B cell (primary cell): ENCODE data around the gene TCEANC2. TPM values are rescaled to one million over a fixed set of nuclear protein-coding genes. Genes with fewer than 3 reads are reported as not detected.

Experiments
- ATAC-seq: fragments of 200-7000 bp; cut with Tn5 transposase; one replicate; pipeline ENCODE4 v1.10.0; 2021; ENCODE audit warnings: low read depth, mild to moderate bottlenecking, moderate number of reproducible peaks, moderate library complexity
- CTCF ChIA-PET: fragments of 350-600 bp; sonication (Branson Sonifier 250); formaldehyde crosslinking; loops from one replicate; lab custom pipeline; 2021; ENCODE audit warnings: antibody characterized with exemption, inconsistent platforms; lab: Charles Lee
- POLR2A ChIA-PET: fragments of 350-600 bp; sonication (Branson Sonifier 250); formaldehyde crosslinking; loops from one replicate; lab custom pipeline; 2021; ENCODE audit warnings: antibody characterized with exemption; lab: Charles Lee
- DNase-seq: peaks from one replicate; pipeline ENCODE4 v3.0.0; 2013
- H2AFZ ChIP-seq: 2 replicates; pipeline ENCODE4 v1.6.1; 2012; ENCODE audit warnings: mild to moderate bottlenecking, low read depth, low read length; ENCODE audit not compliant: insufficient read depth, poor library complexity, severe bottlenecking
- H3K27ac ChIP-seq, 2 donors: 1 replicate in 1 of 2; 2 replicates in 1 of 2; pipeline ENCODE4 v1.5.1; 2012 to 2013; ENCODE audit warnings: low read length in 2 of 2, mild to moderate bottlenecking in 2 of 2, moderate library complexity in 1 of 2
- H3K27me3 ChIP-seq, 4 experiments: fragments of 200-600 bp in 1 of 4; sonication (generic) in 1 of 4; replicated peaks in 1 of 4; 1 replicate in 2 of 4; 2 replicates in 2 of 4; pipeline versions ENCODE4 v1.6.1 to v1.7.0; 2013 to 2016; ENCODE audit warnings: low read length in 3 of 4, mild to moderate bottlenecking in 2 of 4, mixed read lengths in 1 of 4, moderate library complexity in 1 of 4; ENCODE audit not compliant: insufficient read depth in 4 of 4, control insufficient read depth in 3 of 4; ENCODE audit errors: control extremely low read depth in 1 of 4
- H3K36me3 ChIP-seq, 2 experiments: replicated peaks in 1 of 2; 1 replicate in 1 of 2; 2 replicates in 1 of 2; pipeline versions ENCODE4 v1.6.1 to v1.7.1; 2013; ENCODE audit warnings: low read length in 1 of 2; ENCODE audit not compliant: insufficient read depth in 2 of 2, control insufficient read depth in 1 of 2; ENCODE audit errors: control extremely low read depth in 1 of 2, extremely low read depth in 1 of 2
- H3K4me1 ChIP-seq, 2 donors: fragments of 200-600 bp in 1 of 2; sonication (generic) in 1 of 2; 1 replicate in 1 of 2; 2 replicates in 1 of 2; pipeline versions ENCODE4 v1.5.1 to v1.6.1; 2013 to 2017; ENCODE audit warnings: low read length in 2 of 2; ENCODE audit not compliant: control insufficient read depth in 2 of 2, insufficient read depth in 2 of 2
- H3K4me2 ChIP-seq: replicated peaks from 2 replicates; pipeline ENCODE3; 2012; ENCODE audit warnings: mild to moderate bottlenecking, low read depth, low read length; ENCODE audit not compliant: poor library complexity, severe bottlenecking
- H3K4me3 ChIP-seq, 5 experiments: fragments of 200-600 bp in 1 of 5; sonication (generic) in 1 of 5; 1 replicate in 3 of 5; 2 replicates in 2 of 5; pipeline versions ENCODE4 v1.5.1 to v1.7.0; 2011 to 2016; ENCODE audit warnings: low read length in 4 of 5, mild to moderate bottlenecking in 4 of 5, low read depth in 2 of 5, control low read depth in 1 of 5, moderate library complexity in 1 of 5; ENCODE audit not compliant: insufficient read depth in 1 of 5; ENCODE audit errors: control extremely low read depth in 1 of 5, extremely low read depth in 1 of 5
- H3K79me2 ChIP-seq: fragments of 200-600 bp; sonication (generic); one replicate; pipeline ENCODE4 v1.6.0; 2016; ENCODE audit warnings: low read length; ENCODE audit not compliant: control insufficient read depth, insufficient read depth
- H3K9ac ChIP-seq: fragments of 200-600 bp; sonication (generic); 2 replicates; pipeline ENCODE4 v1.6.1; 2017; ENCODE audit warnings: mild to moderate bottlenecking, low read length, moderate library complexity
- H3K9me3 ChIP-seq, 3 donors: one replicate each; pipeline versions ENCODE4 v1.6.1 to v1.7.1; 2013; ENCODE audit warnings: low read length in 2 of 3; ENCODE audit not compliant: control insufficient read depth in 2 of 3, insufficient read depth in 1 of 3; ENCODE audit errors: control extremely low read depth in 1 of 3
- H4K20me1 ChIP-seq: 2 replicates; pipeline ENCODE4 v1.6.0; 2012; ENCODE audit warnings: mild to moderate bottlenecking, low read length; ENCODE audit not compliant: insufficient read depth, control insufficient read depth, poor library complexity, severe bottlenecking
- H3K27ac Mint-ChIP-seq: one replicate; pipeline ENCODE4 v1.8.0; 2021; ENCODE audit warnings: mixed read lengths
- H3K27me3 Mint-ChIP-seq: one replicate; pipeline ENCODE4 v1.8.0; 2021; ENCODE audit warnings: mixed read lengths
- H3K4me1 Mint-ChIP-seq: one replicate; pipeline ENCODE4 v1.8.0; 2021; ENCODE audit warnings: mixed read lengths
- H3K4me3 Mint-ChIP-seq: one replicate; pipeline ENCODE4 v1.8.0; 2021; ENCODE audit warnings: mixed read lengths
- H3K9me3 Mint-ChIP-seq: one replicate; pipeline ENCODE4 v1.8.0; 2022; ENCODE audit warnings: mixed read lengths; ENCODE audit not compliant: insufficient read depth
- CTCF ChIP-seq: fragments of 200-600 bp; IDR thresholded peaks from one replicate; pipeline ENCODE4 v1.8.0; 2022; ENCODE audit warnings: antibody characterized with exemption, mild to moderate bottlenecking
- EZH2 ChIP-seq: IDR thresholded peaks from 2 replicates; pipeline ENCODE4 v1.6.1; 2012; ENCODE audit warnings: borderline replicate concordance, low read depth, mild to moderate bottlenecking, moderate library complexity, low read length; ENCODE audit not compliant: insufficient read depth, poor library complexity, severe bottlenecking
- WGBS: methylation state at CpG from one replicate; pipeline ENCODE4 v1.1.5; 2013; ENCODE audit warnings: missing lambda C conversion rate; ENCODE audit not compliant: insufficient coverage; 5-methylcytosine and 5-hydroxymethylcytosine counted together
- intact Hi-C: fragments of 100-400 bp; cut with micrococcal nuclease; formaldehyde crosslinking; loops from one replicate; pipeline ENCODE4 v1.10.0; 2022
- polyA plus RNA-seq: library from polyadenylated mRNA; depleted of rRNA; stranded (reverse); fragments of >200 nt; gene quantifications from 2 replicates; pipeline ENCODE4 v1.2.3, GENCODE V29; 2012
- total RNA-seq, 2 donors: library from RNA; stranded (reverse); fragments of 120-200 nt in 1 of 2; gene quantifications; 1 replicate in 1 of 2; 2 replicates in 1 of 2; pipeline versions ENCODE4 v1.2.3 to v1.2.4, GENCODE V29; 2013 to 2022

TCEANC2 gene
- total and polyA plus RNA-seq, 2 donors (not counting 1 experiment from before 2014, with no cell fraction given): 8.0 to 15.9 TPM

DNA sequence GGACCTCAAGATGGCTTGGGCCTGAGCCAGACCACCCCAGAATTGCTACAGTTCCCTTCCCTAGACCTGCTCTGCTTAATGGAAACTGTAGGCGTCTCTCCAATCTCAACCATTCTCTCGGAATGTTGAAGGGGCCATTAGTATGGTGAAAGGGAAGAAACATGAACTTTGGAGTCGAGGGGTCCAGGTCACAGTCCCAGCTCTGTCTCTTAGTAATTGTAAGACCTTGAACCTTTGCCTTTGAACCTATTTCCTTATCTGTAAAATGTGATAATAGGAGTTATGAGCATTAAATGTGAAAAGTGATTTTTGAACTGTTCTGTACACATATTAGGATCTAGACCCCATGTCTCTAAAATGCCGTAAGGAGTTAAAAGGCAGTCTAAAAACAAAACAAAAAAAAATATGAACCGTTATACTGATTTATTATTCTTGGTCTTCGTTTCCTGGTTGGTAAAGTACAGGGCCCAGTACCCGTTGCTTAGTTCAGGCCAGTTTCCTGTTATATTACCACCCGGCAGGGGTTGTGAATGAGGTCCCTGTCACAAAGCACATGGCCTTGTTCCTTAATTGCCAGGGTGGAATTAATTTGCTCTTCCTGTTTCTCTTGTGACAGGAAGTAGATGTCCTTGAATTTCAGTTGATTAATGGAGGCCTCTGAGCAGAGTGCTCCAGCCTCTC lies 42.3 kb downstream of the TCEANC2 start:
- Histone ChIP-seq H3K4me1 (peaks cover 0 to 6% of the 10 kb centered on the region in 2 donors), H3K4me3 (no peak overlapping the region), H3K4me2 (no peak overlapping the region), H3K9me3 (no peaks in the 10 kb centered on the region), H2AFZ (peak overlapping the region; percentile 12), H3K9ac (no peak overlapping the region), H3K79me2 (no peaks in the 10 kb centered on the region), H3K27me3 (no peaks in the 10 kb centered on the region), H3K27ac (no peak overlapping the region), H3K36me3 (peaks cover 1 to 13% of the 10 kb centered on the region in 2 experiments), H4K20me1 (no peaks in the 10 kb centered on the region)
- DNase-seq: no peak
- ChIA-PET CTCF (interaction anchor here (1.3 kb wide), 1 partner anchor 13 kb away, joined by 3 read pairs; no protein-coding TSS in a partner anchor), POLR2A (no interaction called here)
- Mint-ChIP-seq H3K27ac (no peak overlapping the region), H3K9me3 (no peaks in the 10 kb centered on the region), H3K4me1 (no peaks in the 10 kb centered on the region), H3K4me3 (no peak overlapping the region), H3K27me3 (no peaks in the 10 kb centered on the region)
- TF ChIP-seq CTCF: no peak
- TF ChIP-seq EZH2: no peak
- ATAC-seq: no peak
- 20% methylated on average over 2 of the region's 8 CpGs for WGBS
- intact Hi-C loops: no loop called here

- Histone ChIP-seq H3K9ac (no peak overlapping the region), H3K4me2 (no peak overlapping the region), H2AFZ (peak overlapping the region; percentile 12), H3K4me1 (peaks cover 0 to 6% of the 10 kb centered on the region in 2 donors), H3K36me3 (peaks cover 1 to 13% of the 10 kb centered on the region in 2 experiments), H3K27me3 (no peaks in the 10 kb centered on the region), H3K27ac (no peak overlapping the region), H3K79me2 (no peaks in the 10 kb centered on the region), H3K4me3 (no peak overlapping the region), H4K20me1 (no peaks in the 10 kb centered on the region), H3K9me3 (no peaks in the 10 kb centered on the region)
- ATAC-seq (no peak), DNase-seq (no peak)
- H3K9me3 Mint-ChIP-seq: no peaks in the 10 kb centered on the region
- no peak overlapping the region for H3K4me3 Mint-ChIP-seq
- no peaks in the 10 kb centered on the region for H3K27me3 Mint-ChIP-seq
- no peak overlapping the region for H3K27ac Mint-ChIP-seq
- ChIA-PET POLR2A (no interaction called here), CTCF (interaction anchor here (1.1 kb wide), 1 partner anchor 16 kb away, joined by 3 read pairs; no protein-coding TSS in a partner anchor)
- no peaks in the 10 kb centered on the region for H3K4me1 Mint-ChIP-seq
- no peak for TF ChIP-seq CTCF
- TF ChIP-seq EZH2: no peak
- 67% methylated on average over 25 of the region's 25 CpGs for WGBS
- intact Hi-C loops: no loop called here
Observed at GRCh38 chr1:54096227-54096876, 42.9 kb downstream of the TCEANC2 start.
